HepG2 (cell line): Measurements from ENCODE around the gene PIGX.

ENCODE experiments used
- POLR2A ChIP-seq, 2 experiments: IDR thresholded peaks; 2 replicates each; pipeline ENCODE4 v1.6.1; 2011; ENCODE audit warnings: low read depth in 2 of 2, low read length in 2 of 2, mild to moderate bottlenecking in 1 of 2, moderate library complexity in 1 of 2; ENCODE audit not compliant: insufficient read depth in 1 of 2
- SSRP1 ChIP-seq: IDR thresholded peaks from 2 replicates; pipeline ENCODE4 v1.6.1; 2016; ENCODE audit warnings: control low read depth
- ZNF263 ChIP-seq: sonication (generic); formaldehyde crosslinking; IDR thresholded peaks from 2 replicates; pipeline ENCODE4 v1.4.0; 2020; ENCODE audit warnings: missing genetic modification reagents
- TF ChIP-seq, protein P1 (sequence below): sonication (generic); formaldehyde crosslinking; IDR thresholded peaks from 2 replicates; pipeline ENCODE4 v1.5.0; 2020; ENCODE audit warnings: mild to moderate bottlenecking, missing genetic modification reagents, moderate library complexity

GRCh38 chr3:196739671-196740480 lies 27.7 kb downstream of the PIGX start, which contains the start of gene PAK2:
- TF ChIP-seq SSRP1 (CRISPR knock-in tag), result no peak
- peak; percentile 51; the same call in 1 of the 2 replicates for TF ChIP-seq ZNF263 (CRISPR knock-in tag)
- TF ChIP-seq, protein P1, sequence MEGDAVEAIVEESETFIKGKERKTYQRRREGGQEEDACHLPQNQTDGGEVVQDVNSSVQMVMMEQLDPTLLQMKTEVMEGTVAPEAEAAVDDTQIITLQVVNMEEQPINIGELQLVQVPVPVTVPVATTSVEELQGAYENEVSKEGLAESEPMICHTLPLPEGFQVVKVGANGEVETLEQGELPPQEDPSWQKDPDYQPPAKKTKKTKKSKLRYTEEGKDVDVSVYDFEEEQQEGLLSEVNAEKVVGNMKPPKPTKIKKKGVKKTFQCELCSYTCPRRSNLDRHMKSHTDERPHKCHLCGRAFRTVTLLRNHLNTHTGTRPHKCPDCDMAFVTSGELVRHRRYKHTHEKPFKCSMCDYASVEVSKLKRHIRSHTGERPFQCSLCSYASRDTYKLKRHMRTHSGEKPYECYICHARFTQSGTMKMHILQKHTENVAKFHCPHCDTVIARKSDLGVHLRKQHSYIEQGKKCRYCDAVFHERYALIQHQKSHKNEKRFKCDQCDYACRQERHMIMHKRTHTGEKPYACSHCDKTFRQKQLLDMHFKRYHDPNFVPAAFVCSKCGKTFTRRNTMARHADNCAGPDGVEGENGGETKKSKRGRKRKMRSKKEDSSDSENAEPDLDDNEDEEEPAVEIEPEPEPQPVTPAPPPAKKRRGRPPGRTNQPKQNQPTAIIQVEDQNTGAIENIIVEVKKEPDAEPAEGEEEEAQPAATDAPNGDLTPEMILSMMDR (CRISPR knock-in tag), result 0 out of 2 replicates have a peak, but pooled peaks have one; percentile 23
- peak; percentile 73 to 79 for TF ChIP-seq POLR2A (IDR thresholded peaks at IDR 0.05; ENCODE audit: insufficient read depth in 1 of 2, low read depth in 2 of 2, low read length in 2 of 2)
